H1 (cell line): ENCODE results near the gene RGCC.

Source experiments
- EGR1 ChIP-seq: IDR thresholded peaks from 2 replicates; pipeline ENCODE4 v1.6.1; 2011; ENCODE audit warnings: low read depth, low read length, borderline replicate concordance
- JUND ChIP-seq: IDR thresholded peaks from 2 replicates; pipeline ENCODE4 v1.6.1; 2011; ENCODE audit warnings: mild to moderate bottlenecking, improper control_type of control experiment, low read length
- NRF1 ChIP-seq: IDR thresholded peaks from 2 replicates; pipeline ENCODE4 v1.6.1; 2011; ENCODE audit warnings: mild to moderate bottlenecking, low read depth, low read length, improper control_type of control experiment
- POLR2A ChIP-seq, 2 experiments: IDR thresholded peaks; 1 replicate in 1 of 2; 2 replicates in 1 of 2; pipeline ENCODE4 v1.6.1; 2011; ENCODE audit warnings: low read depth in 2 of 2, low read length in 2 of 2, mild to moderate bottlenecking in 2 of 2; ENCODE audit errors: control extremely low read depth in 1 of 2
- POLR2AphosphoS5 ChIP-seq: IDR thresholded peaks from 2 replicates; pipeline ENCODE4 v1.6.1; 2011; ENCODE audit warnings: low read depth, low read length
- SP1 ChIP-seq: IDR thresholded peaks from 2 replicates; pipeline ENCODE4 v1.6.1; 2011; ENCODE audit warnings: low read depth, low read length
- SRF ChIP-seq: IDR thresholded peaks from 2 replicates; pipeline ENCODE4 v1.6.1; 2011; ENCODE audit warnings: mild to moderate bottlenecking, low read depth, low read length, moderate library complexity
- TAF1 ChIP-seq: IDR thresholded peaks from 2 replicates; pipeline ENCODE4 v1.6.1; 2011; ENCODE audit warnings: mild to moderate bottlenecking, low read depth, low read length
- YY1 ChIP-seq: IDR thresholded peaks from 2 replicates; pipeline ENCODE4 v1.6.1; 2011; ENCODE audit warnings: low read depth, mild to moderate bottlenecking, low read length
- ZNF274 ChIP-seq: IDR thresholded peaks from 2 replicates; pipeline ENCODE4 v1.7.0; 2012; ENCODE audit warnings: low read length, borderline replicate concordance; ENCODE audit errors: extremely low read depth
- TF ChIP-seq, protein P1 (sequence below), 3 experiments: IDR thresholded peaks; 1 replicate in 2 of 3; 2 replicates in 1 of 3; pipeline versions ENCODE4 v1.5.1 to v1.6.1; 2011; ENCODE audit warnings: low read length in 3 of 3, mild to moderate bottlenecking in 3 of 3, inconsistent platforms in 2 of 3, low read depth in 1 of 3, moderate library complexity in 1 of 3; ENCODE audit not compliant: insufficient read depth in 1 of 3; ENCODE audit errors: control extremely low read depth in 1 of 3

DNA sequence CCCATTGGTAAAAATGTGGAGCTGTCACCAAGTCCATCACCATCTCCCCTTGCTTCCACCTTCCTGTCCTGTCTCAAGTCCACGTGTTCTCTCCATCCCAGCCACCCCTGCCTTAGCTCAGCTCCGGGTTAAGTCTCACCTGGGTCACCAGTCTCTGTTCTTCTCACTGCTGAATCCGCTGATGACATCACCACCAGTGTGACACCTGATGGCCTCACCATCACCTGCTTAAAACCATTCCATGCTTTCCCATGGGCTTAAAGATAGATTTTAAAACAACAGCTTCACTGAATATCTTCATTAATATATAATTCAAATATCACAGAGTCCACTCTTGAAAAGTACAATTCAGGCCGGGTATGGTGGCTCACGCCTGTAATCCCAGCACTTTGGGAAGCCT, 42.1 kb downstream of the RGCC start:
- no peak for TF ChIP-seq TAF1
- no peak for TF ChIP-seq POLR2AphosphoS5
- no peak for TF ChIP-seq POLR2A (IDR thresholded peaks at IDR 0.05; ENCODE audit: control extremely low read depth in 1 of 2, low read depth in 2 of 2, low read length in 2 of 2)
- TF ChIP-seq SRF = no peak
- no peak for TF ChIP-seq NRF1
- no peak for TF ChIP-seq EGR1
- no peak for TF ChIP-seq YY1
- TF ChIP-seq SP1 = no peak
- no peak for TF ChIP-seq JUND
- TF ChIP-seq, protein P1, sequence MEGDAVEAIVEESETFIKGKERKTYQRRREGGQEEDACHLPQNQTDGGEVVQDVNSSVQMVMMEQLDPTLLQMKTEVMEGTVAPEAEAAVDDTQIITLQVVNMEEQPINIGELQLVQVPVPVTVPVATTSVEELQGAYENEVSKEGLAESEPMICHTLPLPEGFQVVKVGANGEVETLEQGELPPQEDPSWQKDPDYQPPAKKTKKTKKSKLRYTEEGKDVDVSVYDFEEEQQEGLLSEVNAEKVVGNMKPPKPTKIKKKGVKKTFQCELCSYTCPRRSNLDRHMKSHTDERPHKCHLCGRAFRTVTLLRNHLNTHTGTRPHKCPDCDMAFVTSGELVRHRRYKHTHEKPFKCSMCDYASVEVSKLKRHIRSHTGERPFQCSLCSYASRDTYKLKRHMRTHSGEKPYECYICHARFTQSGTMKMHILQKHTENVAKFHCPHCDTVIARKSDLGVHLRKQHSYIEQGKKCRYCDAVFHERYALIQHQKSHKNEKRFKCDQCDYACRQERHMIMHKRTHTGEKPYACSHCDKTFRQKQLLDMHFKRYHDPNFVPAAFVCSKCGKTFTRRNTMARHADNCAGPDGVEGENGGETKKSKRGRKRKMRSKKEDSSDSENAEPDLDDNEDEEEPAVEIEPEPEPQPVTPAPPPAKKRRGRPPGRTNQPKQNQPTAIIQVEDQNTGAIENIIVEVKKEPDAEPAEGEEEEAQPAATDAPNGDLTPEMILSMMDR (IDR thresholded peaks at IDR 0.05; ENCODE audit: control extremely low read depth in 1 of 3, insufficient read depth in 1 of 3, low read depth in 1 of 3, low read length in 3 of 3) = no peak
- TF ChIP-seq ZNF274 = no peak
